ENCODE measurements around the gene GDPD3.
"Not testable (repeated sequence)": the region's sequence is repeated elsewhere in the genome, so short reads cannot be mapped to it uniquely, and the experiment has no call there.

The GDPD3 gene, protein sequence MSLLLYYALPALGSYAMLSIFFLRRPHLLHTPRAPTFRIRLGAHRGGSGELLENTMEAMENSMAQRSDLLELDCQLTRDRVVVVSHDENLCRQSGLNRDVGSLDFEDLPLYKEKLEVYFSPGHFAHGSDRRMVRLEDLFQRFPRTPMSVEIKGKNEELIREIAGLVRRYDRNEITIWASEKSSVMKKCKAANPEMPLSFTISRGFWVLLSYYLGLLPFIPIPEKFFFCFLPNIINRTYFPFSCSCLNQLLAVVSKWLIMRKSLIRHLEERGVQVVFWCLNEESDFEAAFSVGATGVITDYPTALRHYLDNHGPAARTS

GRCh38 chr16:30113031-30113710, at the start of gene GDPD3:
TSS of gene GDPD3 (minus strand) at chr16:30113537. CDS start at chr16:30113478, 59 bp downstream.
- no peak for DNase-seq

GRCh38 chr16:30157214-30157613, 43.9 kb upstream of the GDPD3 start:
- DNase-seq: no peak

DNA sequence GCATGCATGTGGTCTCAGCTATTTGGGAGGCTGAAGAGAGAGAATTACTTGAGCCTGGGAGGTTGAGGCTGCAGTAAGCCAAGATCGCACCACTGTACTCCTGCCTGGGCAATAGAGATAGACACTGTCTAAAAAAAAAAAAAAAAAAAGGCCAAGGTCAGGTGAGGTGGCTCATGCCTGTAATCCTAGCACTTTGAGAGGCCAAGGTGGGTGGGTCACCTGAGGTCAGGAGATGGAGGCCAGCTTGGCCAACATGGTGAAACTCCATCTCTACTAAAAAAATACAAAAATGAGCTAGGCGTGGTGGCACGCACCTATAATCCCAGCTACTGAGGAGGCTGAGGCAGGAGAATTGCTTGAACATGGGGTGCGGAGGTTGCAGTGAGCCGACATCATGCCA, 41.9 kb upstream of the GDPD3 start:
- DNase-seq: no peak

DNA sequence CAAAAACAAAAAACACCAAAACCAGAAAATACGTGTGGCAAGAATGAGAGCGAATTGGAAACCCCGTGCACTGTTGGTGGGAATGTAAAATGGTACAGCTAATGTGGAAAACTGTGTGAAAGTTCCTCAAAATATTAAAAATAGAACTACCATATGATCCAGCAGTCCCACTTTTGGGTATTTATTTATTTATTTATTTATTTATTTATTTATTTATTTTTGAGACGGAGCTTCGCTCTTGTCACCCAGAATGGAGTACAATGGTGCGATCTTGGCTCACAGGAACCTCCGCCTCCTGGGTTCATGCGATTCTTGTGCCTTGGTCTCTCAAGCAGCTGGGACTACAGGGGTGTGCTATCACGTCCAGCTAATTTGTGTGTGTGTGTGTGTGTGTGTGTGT, 39.2 kb upstream of the GDPD3 start:
- no peak for DNase-seq

GRCh38 chr16:30151091-30151490, 37.8 kb upstream of the GDPD3 start:
- no peak for DNase-seq

DNA sequence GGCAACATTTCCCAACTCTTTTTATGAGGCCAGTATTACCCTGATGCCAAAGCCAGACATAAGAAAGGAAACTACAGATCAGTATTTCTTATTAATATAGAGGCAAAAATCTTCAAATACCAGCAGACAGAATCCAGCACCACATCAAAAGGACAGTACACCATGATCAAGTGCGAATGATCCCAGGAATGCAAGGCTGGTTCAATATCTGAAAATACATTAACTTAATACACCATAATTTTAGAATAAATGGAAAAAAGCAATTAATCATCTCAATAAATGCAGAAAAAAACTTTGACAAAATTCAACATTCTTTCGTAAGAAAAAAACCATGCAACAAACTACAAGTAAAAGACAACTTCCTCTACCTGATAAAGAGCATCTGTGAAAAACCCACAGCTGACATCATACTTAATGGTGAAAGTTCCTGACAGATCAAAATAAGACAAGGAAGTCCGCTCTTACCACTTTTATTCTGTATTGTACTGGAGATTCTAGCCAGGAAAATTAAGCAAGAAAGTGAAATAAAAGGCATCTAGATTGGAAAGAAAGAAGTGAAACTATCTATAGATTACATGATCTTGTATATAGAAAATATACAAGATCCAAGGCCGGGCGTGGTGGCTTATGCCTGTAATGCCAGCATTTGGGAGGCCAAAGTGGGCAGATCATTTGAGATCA, 36.1 kb upstream of the GDPD3 start:
- DNase-seq: no peak

DNA sequence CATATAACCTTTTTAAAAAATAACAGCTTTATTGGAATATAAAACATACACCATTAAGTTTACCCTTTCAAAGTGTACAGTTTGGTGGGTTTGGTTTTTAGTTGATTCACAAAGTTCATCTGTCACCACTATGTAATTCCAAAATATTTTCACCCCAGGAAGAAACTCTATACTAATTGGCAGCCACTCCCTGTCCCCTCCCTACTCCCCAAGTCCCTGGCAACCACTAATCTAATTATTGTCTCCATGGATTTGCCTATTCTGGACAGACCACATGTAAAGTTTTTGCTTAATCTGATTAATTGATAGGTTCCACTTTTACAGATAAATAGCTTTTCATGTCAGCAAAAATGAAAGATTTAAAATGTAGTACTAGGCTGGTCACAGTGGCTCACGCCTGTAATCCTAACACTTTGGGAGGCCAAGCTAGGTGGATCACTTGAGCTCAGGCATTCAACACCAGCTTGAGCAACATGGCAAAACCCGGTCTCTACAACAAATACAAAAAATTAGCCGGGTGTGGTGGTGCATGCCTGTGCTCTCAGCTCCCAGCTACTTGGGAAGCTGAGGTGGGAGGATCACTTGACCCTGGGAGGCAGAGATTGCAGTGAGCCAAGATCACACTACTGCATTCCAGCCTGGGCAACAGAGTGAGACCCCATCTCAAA, 34.6 kb upstream of the GDPD3 start:
- no peak for DNase-seq

GRCh38 chr16:30145657-30146056, 32.3 kb upstream of the GDPD3 start:
- DNase-seq: no peak

- no peak for DNase-seq
Observed at GRCh38 chr16:30144917-30145316, 31.6 kb upstream of the GDPD3 start.

- no peak for DNase-seq
Observed at GRCh38 chr16:30144017-30144416, 30.7 kb upstream of the GDPD3 start.

- DNase-seq: no peak
Observed at GRCh38 chr16:30143347-30143702, 30.0 kb upstream of the GDPD3 start.

GRCh38 chr16:30142672-30143346, 29.5 kb upstream of the GDPD3 start:
- DNase-seq: no peak

DNA sequence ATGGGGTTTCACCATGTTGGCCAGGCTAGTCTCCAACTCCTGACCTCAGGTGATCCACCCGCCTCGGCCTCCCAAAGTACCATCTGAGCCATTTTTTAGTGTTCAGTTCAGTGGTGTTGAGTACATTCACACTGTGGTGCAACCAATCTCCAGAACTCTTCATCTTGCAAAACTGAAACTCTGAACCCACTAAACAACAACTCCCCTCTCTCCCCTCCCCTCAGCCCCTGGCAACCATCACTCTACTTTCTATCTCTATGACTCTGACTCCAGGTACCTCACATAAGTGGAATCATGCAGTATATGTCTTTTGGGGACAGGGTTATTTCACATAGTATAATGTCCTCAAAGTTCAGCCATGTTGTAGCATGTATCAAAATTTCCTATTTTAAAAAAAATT, 28.4 kb upstream of the GDPD3 start:
- no peak for DNase-seq

- no peak for DNase-seq
Observed at GRCh38 chr16:30139583-30140481, 26.5 kb upstream of the GDPD3 start.

- no peak for DNase-seq
Observed at GRCh38 chr16:30137897-30138296, 24.6 kb upstream of the GDPD3 start.

DNA sequence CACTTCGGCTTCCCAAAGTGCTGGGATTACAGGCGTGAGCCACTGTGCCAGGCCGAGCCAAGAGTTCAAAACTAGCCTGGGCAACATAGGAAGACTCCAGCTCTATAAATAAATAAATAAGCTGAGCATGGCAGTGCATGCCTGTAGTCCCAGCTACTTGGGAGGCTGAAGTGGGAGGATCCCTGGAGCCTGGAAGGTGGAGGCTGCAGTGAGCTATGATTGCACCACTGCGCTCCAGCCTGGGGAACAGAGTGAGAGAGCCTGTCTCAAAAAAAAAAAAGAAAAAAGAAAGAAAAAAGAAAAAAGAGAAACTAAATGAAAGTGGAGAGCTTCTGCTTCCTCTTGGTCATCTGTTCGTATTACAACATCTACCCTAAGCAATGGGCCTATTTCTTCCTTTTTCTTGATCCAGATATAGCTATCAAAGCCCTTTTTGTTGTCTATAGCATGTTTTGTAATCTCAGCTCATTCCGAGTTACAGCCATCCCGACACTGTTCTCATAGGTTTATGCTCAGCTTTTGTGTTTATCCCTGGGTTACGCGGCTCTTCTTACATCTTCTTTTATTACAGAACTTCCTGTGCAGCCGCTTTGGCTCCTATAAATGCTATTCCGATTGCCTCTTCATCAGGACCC, 23.8 kb upstream of the GDPD3 start:
- DNase-seq: no peak

GRCh38 chr16:30132591-30132990, 19.3 kb upstream of the GDPD3 start:
- no peak for DNase-seq

GRCh38 chr16:30131869-30132475, 18.6 kb upstream of the GDPD3 start:
- DNase-seq: no peak

DNA sequence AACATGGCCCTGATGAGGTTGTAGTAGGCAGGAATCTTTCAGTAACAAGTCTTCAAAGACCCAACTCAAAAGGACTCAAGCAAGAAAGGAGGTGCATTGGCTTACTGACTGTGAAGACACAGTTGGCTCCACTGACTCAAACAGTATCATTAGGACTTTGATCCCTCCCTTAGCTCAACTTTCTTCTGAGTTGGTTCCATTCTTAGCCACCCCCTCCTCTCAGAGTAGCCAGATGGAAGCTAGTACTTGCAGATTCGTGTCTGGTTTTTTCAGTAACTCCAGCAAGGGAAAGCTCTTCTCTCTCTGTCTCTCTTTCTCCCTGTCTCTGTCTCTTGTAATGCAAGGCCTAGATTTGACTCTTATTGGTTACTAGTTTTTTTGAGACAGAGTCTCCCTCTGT, 14.7 kb upstream of the GDPD3 start:
- no peak for DNase-seq

GRCh38 chr16:30125690-30126089, 12.4 kb upstream of the GDPD3 start:
- not testable (repeated sequence) for DNase-seq

GRCh38 chr16:30124985-30125379, 11.6 kb upstream of the GDPD3 start:
- no peak for DNase-seq

Data from activated CD4-positive, alpha-beta T cell treated with anti-CD3 and anti-CD28 coated beads, Interleukin-2, amount 50 U/mL, for 4 hours (primary cell).